Smooth muscle cell (in vitro differentiated cells): ENCODE measurements around the gene CAMK2D. TPM values are rescaled to one million over a fixed set of nuclear protein-coding genes. Genes with fewer than 3 reads are reported as not detected.
A peak's percentile ranks its signal among the peaks of the same experiment; 100 is the strongest.

Experiments
- DNase-seq: peaks from one replicate; lab custom pipeline; 2025; ENCODE audit not compliant: unreplicated experiment; lab: John Stamatoyannopoulos, UW
- H2AFZ ChIP-seq: fragments of 200-600 bp; sonication (generic); 2 replicates; pipeline ENCODE4 v1.6.0; 2016; ENCODE audit warnings: antibody characterized with exemption, low read depth, mild to moderate bottlenecking
- H3F3A ChIP-seq: fragments of 200-600 bp; sonication (generic); 2 replicates; pipeline ENCODE4 v1.6.0; 2017; ENCODE audit warnings: antibody characterized with exemption, low read depth
- H3K27ac ChIP-seq: fragments of 200-600 bp; sonication (generic); 2 replicates; pipeline ENCODE4 v1.5.1; 2016; ENCODE audit warnings: low read depth, mild to moderate bottlenecking
- H3K27me3 ChIP-seq: fragments of 200-600 bp; sonication (generic); 2 replicates; pipeline ENCODE4 v1.6.1; 2016; ENCODE audit warnings: low read depth, mild to moderate bottlenecking
- H3K36me3 ChIP-seq: fragments of 200-600 bp; sonication (generic); 2 replicates; pipeline ENCODE4 v1.5.1; 2016; ENCODE audit warnings: low read depth
- H3K4me1 ChIP-seq: fragments of 200-600 bp; sonication (generic); 2 replicates; pipeline ENCODE4 v1.5.1; 2016; ENCODE audit warnings: low read depth
- H3K4me2 ChIP-seq: fragments of 200-600 bp; sonication (generic); 2 replicates; pipeline ENCODE4 v1.6.0; 2016; ENCODE audit warnings: mild to moderate bottlenecking
- H3K4me3 ChIP-seq: fragments of 200-600 bp; sonication (generic); 2 replicates; pipeline ENCODE4 v1.5.1; 2016; ENCODE audit warnings: mild to moderate bottlenecking
- H3K79me2 ChIP-seq: fragments of 200-600 bp; sonication (generic); 2 replicates; pipeline ENCODE4 v1.6.0; 2016; ENCODE audit warnings: low read depth, mild to moderate bottlenecking
- H3K9ac ChIP-seq: fragments of 200-600 bp; sonication (generic); 2 replicates; pipeline ENCODE4 v1.6.0; 2016; ENCODE audit warnings: low read depth
- H3K9me3 ChIP-seq: fragments of 200-600 bp; sonication (generic); replicated peaks from 2 replicates; pipeline ENCODE4 v1.5.1; 2016; ENCODE audit warnings: low read depth
- H4K20me1 ChIP-seq: fragments of 200-600 bp; sonication (generic); 2 replicates; pipeline ENCODE4 v1.6.0; 2016; ENCODE audit warnings: low read depth
- CTCF ChIP-seq: fragments of 200-600 bp; sonication (generic); IDR thresholded peaks from 2 replicates; pipeline ENCODE4 v1.5.1; 2017; ENCODE audit warnings: borderline replicate concordance, mild to moderate bottlenecking, antibody characterized with exemption; ENCODE audit not compliant: insufficient read depth, poor library complexity, severe bottlenecking
- WGBS: methylation state at CpG from one replicate; pipeline ENCODE4 v1.1.7; 2016; ENCODE audit warnings: low lambda C conversion rate; 5-methylcytosine and 5-hydroxymethylcytosine counted together
- polyA plus RNA-seq: library from polyadenylated mRNA; unstranded; fragments of >200 nt; fragmentation: Nextera tagmentation; extraction: Ambion mirVana; gene quantifications from 2 replicates; pipeline ENCODE4 v1.2.1, GENCODE V29; 2016
- total RNA-seq: library from RNA; depleted of rRNA; stranded (reverse); fragments of >200 nt; gene quantifications from 2 replicates; pipeline ENCODE4 v1.2.3, GENCODE V29; 2014

CAMK2D gene
- total and polyA plus RNA-seq, 2 experiments from 2014 or later, result 17.2 to 36.0 TPM

GRCh38 chr4:113541933-113542332 lies 219.6 kb downstream of the CAMK2D start:
- H4K20me1 ChIP-seq, result no peaks in the 10 kb centered on the region
- H2AFZ ChIP-seq, result no peak overlapping the region
- H3K4me3 ChIP-seq, result no peak overlapping the region
- no peak overlapping the region for H3K27ac ChIP-seq
- no peaks in the 10 kb centered on the region for H3K36me3 ChIP-seq
- no peaks in the 10 kb centered on the region for H3K27me3 ChIP-seq
- H3K9ac ChIP-seq, result no peak overlapping the region
- no peaks in the 10 kb centered on the region for H3F3A ChIP-seq
- H3K9me3 ChIP-seq, result no peaks in the 10 kb centered on the region
- no peak for TF ChIP-seq CTCF
- DNase-seq, result no peak
- H3K79me2 ChIP-seq, result no peaks in the 10 kb centered on the region
- H3K4me2 ChIP-seq, result no peak overlapping the region
- H3K4me1 ChIP-seq, result no peaks in the 10 kb centered on the region

- H4K20me1 ChIP-seq, result no peaks in the 10 kb centered on the region
- H3K27ac ChIP-seq, result peak overlapping the region; percentile 11
- H3F3A ChIP-seq, result no peaks in the 10 kb centered on the region
- no peak overlapping the region for H3K9ac ChIP-seq
- no peaks in the 10 kb centered on the region for H3K36me3 ChIP-seq
- H3K4me2 ChIP-seq, result no peak overlapping the region
- DNase-seq, result no peak
- 93% methylated on average over 1 of the region's 1 CpG for WGBS
- no peak overlapping the region for H3K4me3 ChIP-seq
- no peak overlapping the region for H2AFZ ChIP-seq
- H3K9me3 ChIP-seq, result no peaks in the 10 kb centered on the region
- H3K79me2 ChIP-seq, result no peaks in the 10 kb centered on the region
- no peak for TF ChIP-seq CTCF
- H3K27me3 ChIP-seq, result no peaks in the 10 kb centered on the region
- no peaks in the 10 kb centered on the region for H3K4me1 ChIP-seq
These were observed 220.7 kb downstream of the CAMK2D start for GRCh38 chr4:113540859-113541258.

GRCh38 chr4:113539408-113539807 lies 222.1 kb downstream of the CAMK2D start:
- Histone ChIP-seq H3F3A (no peaks in the 10 kb centered on the region), H3K27me3 (no peaks in the 10 kb centered on the region), H4K20me1 (no peaks in the 10 kb centered on the region), H2AFZ (no peak overlapping the region), H3K4me1 (no peaks in the 10 kb centered on the region), H3K4me2 (no peak overlapping the region), H3K9me3 (no peaks in the 10 kb centered on the region), H3K27ac (no peak overlapping the region), H3K36me3 (no peaks in the 10 kb centered on the region), H3K79me2 (no peaks in the 10 kb centered on the region), H3K9ac (no peak overlapping the region), H3K4me3 (no peak overlapping the region)
- WGBS, result 54% methylated on average over 3 of the region's 3 CpGs
- DNase-seq, result no peak
- TF ChIP-seq CTCF, result no peak

GRCh38 chr4:113537628-113538027 lies 223.9 kb downstream of the CAMK2D start:
- H3K9me3 ChIP-seq, result no peaks in the 10 kb centered on the region
- TF ChIP-seq CTCF, result no peak
- H4K20me1 ChIP-seq, result no peaks in the 10 kb centered on the region
- no peak overlapping the region for H3K4me2 ChIP-seq
- no peak overlapping the region for H3K4me3 ChIP-seq
- H3K27me3 ChIP-seq, result no peaks in the 10 kb centered on the region
- H3F3A ChIP-seq, result no peaks in the 10 kb centered on the region
- no peak overlapping the region for H3K27ac ChIP-seq
- WGBS, result 90% methylated on average over 1 of the region's 1 CpG
- no peaks in the 10 kb centered on the region for H3K36me3 ChIP-seq
- DNase-seq, result no peak
- H2AFZ ChIP-seq, result no peak overlapping the region
- H3K9ac ChIP-seq, result no peak overlapping the region
- no peaks in the 10 kb centered on the region for H3K79me2 ChIP-seq
- H3K4me1 ChIP-seq, result no peaks in the 10 kb centered on the region
